ENCODE results near the gene URB2.
"Not testable (repeated sequence)": the region's sequence is repeated elsewhere in the genome, so short reads cannot be mapped to it uniquely, and the experiment has no call there.

Gene URB2

GRCh38 chr1:229614701-229615100 is 11.3 kb upstream of the URB2 start:
- DNase-seq (ENCODE audit: low read depth in 2 of 2), result no peak

GRCh38 chr1:229617351-229618100 is 8.5 kb upstream of the URB2 start:
- no peak for DNase-seq (ENCODE audit: low read depth in 2 of 2)

- DNase-seq (ENCODE audit: low read depth in 2 of 2), result no peak
Observed at GRCh38 chr1:229619002-229619401, 7.0 kb upstream of the URB2 start.

- no peak for DNase-seq (ENCODE audit: low read depth in 2 of 2)
Observed at GRCh38 chr1:229619614-229620013, 6.4 kb upstream of the URB2 start.

- DNase-seq (ENCODE audit: low read depth in 2 of 2), result no peak
Observed at GRCh38 chr1:229620876-229621275, 5.2 kb upstream of the URB2 start.

GRCh38 chr1:229621663-229622062 is 4.4 kb upstream of the URB2 start:
- DNase-seq (ENCODE audit: low read depth in 2 of 2), result no peak

GRCh38 chr1:229622641-229623120 is 3.4 kb upstream of the URB2 start:
- not testable (repeated sequence) for DNase-seq (ENCODE audit: low read depth in 2 of 2)

GRCh38 chr1:229623225-229623624 is 2.8 kb upstream of the URB2 start:
- DNase-seq (ENCODE audit: low read depth in 2 of 2), result no peak

GRCh38 chr1:229623838-229624237 is 2.2 kb upstream of the URB2 start:
- no peak for DNase-seq (ENCODE audit: low read depth in 2 of 2)

- no peak for DNase-seq (ENCODE audit: low read depth in 2 of 2)
Observed at GRCh38 chr1:229624521-229625070, 1.5 kb upstream of the URB2 start.

GRCh38 chr1:229625071-229625914 is 754 bp upstream of the URB2 start:
- DNase-seq (ENCODE audit: low read depth in 2 of 2), result peak; percentile 16 to 28

- no peak for DNase-seq (ENCODE audit: low read depth in 2 of 2)
Observed at GRCh38 chr1:229627003-229627402, 956 bp downstream of the URB2 start.

- no peak for DNase-seq (ENCODE audit: low read depth in 2 of 2)
Observed at GRCh38 chr1:229629261-229629660, 3.2 kb downstream of the URB2 start.

GRCh38 chr1:229631148-229631547 is 5.1 kb downstream of the URB2 start:
- no peak for DNase-seq (ENCODE audit: low read depth in 2 of 2)

GRCh38 chr1:229631966-229632365 is 5.9 kb downstream of the URB2 start:
- no peak for DNase-seq (ENCODE audit: low read depth in 2 of 2)

- DNase-seq (ENCODE audit: low read depth in 2 of 2), result no peak
Observed at GRCh38 chr1:229636042-229636441, 10.0 kb downstream of the URB2 start.

- no peak for DNase-seq (ENCODE audit: low read depth in 2 of 2)
Observed at GRCh38 chr1:229637746-229638145, 11.7 kb downstream of the URB2 start.

- no peak for DNase-seq (ENCODE audit: low read depth in 2 of 2)
Observed at GRCh38 chr1:229640455-229640854, 14.4 kb downstream of the URB2 start.

- no peak for DNase-seq (ENCODE audit: low read depth in 2 of 2)
Observed at GRCh38 chr1:229641306-229641705, 15.3 kb downstream of the URB2 start.

- no peak for DNase-seq (ENCODE audit: low read depth in 2 of 2)
Observed at GRCh38 chr1:229642376-229642775, 16.3 kb downstream of the URB2 start.

GRCh38 chr1:229642970-229643369 is 16.9 kb downstream of the URB2 start:
- no peak for DNase-seq (ENCODE audit: low read depth in 2 of 2)

- no peak for DNase-seq (ENCODE audit: low read depth in 2 of 2)
Observed at GRCh38 chr1:229643996-229644745, 18.1 kb downstream of the URB2 start.
